IPS-18c (cell line): ENCODE data around the gene SPTAN1.
"Not testable (repeated sequence)": the region's sequence is repeated elsewhere in the genome, so short reads cannot be mapped to it uniquely, and the experiment has no call there.

Source experiments
- H3K4me3 ChIP-seq: 2 replicates; pipeline ENCODE4 v1.7.0; 2013; ENCODE audit warnings: low read depth, mild to moderate bottlenecking, low read length, moderate library complexity; ENCODE audit not compliant: insufficient read depth
- H3K9me3 ChIP-seq: one replicate; pipeline ENCODE4 v1.6.1; 2013; ENCODE audit warnings: mild to moderate bottlenecking, low read length, moderate library complexity; ENCODE audit not compliant: control insufficient read depth, insufficient read depth

SPTAN1 gene

DNA sequence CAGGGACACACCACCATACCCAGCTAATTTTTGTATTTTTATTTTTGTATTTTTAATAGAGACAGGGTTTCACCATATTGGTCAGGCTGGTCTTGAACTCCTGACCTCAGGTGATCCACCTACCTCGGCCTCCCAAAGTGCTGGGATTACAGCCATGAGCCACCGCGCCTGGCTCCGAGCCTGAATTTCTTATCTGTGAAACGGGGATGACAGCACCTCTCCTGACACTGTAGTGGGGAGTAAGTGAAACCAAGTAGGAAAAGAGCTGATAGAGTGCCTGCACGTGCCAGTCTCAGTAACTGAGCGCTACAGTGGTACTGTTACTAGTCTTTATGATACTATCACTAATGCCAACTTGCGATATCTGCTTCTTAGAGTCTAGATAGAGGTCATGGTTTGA is 32.8 kb downstream of the SPTAN1 start:
- H3K9me3 ChIP-seq, H3K4me3 ChIP-seq: not testable (repeated sequence)

DNA sequence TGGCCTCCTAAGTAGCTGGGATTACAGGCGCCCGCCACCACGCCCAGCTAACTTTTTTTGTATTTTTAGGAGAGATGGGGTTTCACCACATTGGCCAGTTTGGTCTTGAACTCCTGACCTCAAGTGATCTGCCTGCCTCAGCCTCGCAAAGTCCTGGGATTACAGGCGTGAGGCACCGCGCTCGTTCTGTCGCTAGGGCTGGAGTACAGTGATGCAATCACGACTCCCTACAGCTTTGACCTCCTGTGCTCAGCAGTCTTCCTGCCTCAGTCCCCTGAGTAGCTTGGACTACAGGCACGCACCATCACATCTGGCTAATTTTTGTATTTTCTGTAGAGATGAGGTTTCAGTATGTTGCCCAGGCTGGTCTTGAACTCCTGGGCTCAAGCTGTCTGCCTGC is 34.5 kb downstream of the SPTAN1 start:
- H3K4me3 ChIP-seq, H3K9me3 ChIP-seq: not testable (repeated sequence)

DNA sequence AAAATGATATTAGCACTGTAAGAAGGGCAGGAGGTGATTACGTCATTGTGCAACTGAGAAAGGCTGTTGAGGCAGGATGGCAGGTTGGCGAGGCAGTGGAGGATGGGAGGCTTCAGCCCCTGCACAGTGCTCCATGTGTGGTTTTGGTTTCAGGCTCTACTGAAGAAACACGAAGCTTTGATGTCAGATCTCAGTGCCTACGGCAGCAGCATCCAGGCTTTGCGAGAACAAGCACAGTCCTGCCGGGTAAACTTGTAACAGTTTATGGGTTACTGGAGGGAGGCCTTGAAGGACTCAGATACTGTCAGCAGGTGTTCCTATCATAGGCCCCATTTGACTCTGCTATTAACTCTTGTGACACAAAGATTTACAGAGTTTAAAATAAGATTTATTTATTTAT is 35.1 kb downstream of the SPTAN1 start:
- Histone ChIP-seq H3K9me3 (no peaks in the 10 kb centered on the region), H3K4me3 (no peak overlapping the region)

DNA sequence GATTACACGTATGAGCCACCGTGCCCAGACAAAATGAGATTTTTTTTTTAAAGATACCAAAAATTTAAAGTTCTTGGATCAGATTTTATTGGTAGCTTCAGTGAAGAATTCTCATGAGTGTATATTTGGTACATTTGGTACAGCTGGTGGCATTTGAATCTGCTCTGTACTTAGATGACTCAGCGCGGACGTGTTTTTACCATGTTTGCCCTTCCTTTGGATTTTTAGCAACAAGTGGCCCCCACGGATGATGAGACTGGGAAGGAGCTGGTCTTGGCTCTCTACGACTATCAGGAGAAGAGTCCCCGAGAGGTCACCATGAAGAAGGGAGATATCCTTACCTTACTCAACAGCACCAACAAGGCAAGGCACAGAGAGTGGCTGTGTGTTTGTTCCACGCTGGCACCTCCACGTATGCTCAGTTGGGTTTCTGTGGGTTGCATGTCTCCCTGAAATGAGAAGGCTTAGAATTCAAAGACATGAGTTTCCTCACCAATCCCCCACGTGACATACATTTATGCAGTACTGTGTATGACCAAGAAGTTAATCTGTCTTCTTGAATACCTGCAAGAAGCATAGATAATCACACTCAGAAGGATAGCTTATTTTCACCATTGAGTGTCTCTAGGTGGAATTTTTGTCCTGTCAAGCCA is 36.3 kb downstream of the SPTAN1 start:
- no peak overlapping the region for H3K4me3 ChIP-seq
- H3K9me3 ChIP-seq, result no peaks in the 10 kb centered on the region

DNA sequence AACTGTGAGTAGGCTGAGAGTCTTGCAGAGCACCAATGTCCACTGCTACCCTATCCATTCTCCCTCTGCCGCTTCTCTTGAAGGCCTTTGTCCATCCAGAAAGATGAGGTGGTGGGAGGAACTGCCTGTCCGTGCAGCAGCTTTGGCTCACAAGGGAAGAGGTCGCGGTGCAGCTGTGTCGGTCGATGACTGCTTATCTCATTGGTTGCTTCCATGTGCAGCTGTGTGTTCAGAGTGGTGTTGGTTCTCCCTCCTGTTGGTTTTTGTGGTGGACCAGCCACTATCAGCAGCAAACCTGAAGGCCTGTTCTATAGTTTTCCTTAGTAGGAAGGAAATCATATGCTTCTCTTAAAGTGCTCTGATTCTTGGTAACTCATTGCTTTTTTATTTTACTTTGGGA is 40.7 kb downstream of the SPTAN1 start:
- H3K4me3 ChIP-seq, result no peak overlapping the region
- H3K9me3 ChIP-seq, result no peaks in the 10 kb centered on the region

DNA sequence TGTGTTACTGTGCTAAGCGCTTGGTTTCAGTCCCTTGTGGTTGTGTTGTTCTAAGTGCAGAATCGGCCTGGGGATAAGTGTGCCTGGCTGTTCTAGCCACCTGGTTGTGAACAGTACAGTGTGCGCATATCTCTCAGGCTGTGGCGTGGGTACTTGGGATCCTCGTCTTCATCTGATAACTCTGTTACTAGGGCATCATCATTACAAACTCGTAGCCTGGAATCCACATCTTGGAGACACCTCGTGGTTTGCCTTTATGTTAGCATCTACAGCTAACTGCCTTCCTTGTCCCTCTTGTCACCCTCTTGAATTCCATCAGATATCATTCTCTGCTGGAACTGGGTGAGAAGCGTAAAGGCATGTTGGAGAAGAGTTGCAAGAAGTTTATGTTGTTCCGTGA is 41.5 kb downstream of the SPTAN1 start:
- Histone ChIP-seq H3K9me3 (no peaks in the 10 kb centered on the region), H3K4me3 (no peak overlapping the region)

DNA sequence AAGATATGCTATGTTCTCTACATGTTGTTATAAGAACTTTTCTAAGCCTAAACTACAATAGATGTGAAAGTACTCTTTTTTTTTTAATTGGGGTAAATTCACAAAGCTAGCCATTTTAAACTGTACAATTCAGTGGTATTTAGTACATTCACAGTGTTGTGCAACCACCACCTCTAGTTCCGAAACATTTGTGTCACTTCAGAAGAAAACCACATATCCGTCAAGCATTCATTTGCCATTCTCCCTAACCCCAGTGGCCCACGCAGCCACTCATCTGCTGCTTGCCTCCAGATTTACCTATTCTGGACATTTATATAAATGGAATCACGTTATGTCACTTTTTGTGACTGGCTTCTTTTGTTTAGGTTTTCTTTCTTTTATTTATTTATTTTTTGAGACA is 43.1 kb downstream of the SPTAN1 start:
- no peak overlapping the region for H3K4me3 ChIP-seq

DNA sequence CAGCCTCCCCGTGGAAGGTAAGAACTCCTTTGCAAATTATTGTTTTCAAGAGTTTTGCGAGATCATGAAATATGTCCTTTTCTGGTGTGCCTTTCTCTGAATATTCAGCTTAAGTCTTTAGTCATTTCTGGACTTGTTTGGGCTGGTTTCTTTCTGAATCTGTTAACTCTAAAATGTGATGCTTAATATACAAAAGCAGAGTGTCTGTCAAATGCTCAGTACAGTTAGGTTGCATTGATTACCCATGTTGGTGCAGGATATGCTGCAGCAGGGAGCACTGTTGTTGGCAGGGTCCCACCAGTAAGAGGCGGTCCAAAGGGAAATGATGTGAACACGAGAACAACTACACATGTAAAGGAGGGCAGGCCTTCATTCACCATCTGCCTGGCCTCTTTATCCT is 47.7 kb downstream of the SPTAN1 start:
- Histone ChIP-seq H3K4me3 (no peak overlapping the region), H3K9me3 (no peaks in the 10 kb centered on the region)

More for the DNA sequence above, 43.1 kb downstream of the SPTAN1 start:
- no peaks in the 10 kb centered on the region for H3K9me3 ChIP-seq

DNA sequence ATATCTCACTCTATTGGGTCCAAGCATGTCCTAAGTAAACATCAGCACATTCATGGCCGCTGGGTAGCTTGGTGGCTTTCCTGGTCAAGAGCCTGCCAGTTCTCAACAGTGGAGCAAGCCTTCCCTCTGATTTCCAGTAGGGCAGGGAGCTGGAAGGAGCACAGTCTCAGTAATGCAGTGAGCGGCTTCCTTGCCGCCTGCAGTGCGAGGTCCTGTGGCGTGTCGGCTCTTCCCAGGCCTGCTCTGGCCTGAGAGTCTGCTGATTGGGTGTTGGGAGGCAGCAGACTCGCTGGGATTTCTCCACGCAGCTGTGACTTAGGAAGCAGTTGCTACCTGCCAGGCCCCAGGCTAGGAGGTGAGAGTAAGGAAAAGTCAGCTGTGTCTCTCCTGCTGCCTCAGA is 51.3 kb downstream of the SPTAN1 start:
- Histone ChIP-seq H3K4me3 (no peak overlapping the region), H3K9me3 (no peaks in the 10 kb centered on the region)

DNA sequence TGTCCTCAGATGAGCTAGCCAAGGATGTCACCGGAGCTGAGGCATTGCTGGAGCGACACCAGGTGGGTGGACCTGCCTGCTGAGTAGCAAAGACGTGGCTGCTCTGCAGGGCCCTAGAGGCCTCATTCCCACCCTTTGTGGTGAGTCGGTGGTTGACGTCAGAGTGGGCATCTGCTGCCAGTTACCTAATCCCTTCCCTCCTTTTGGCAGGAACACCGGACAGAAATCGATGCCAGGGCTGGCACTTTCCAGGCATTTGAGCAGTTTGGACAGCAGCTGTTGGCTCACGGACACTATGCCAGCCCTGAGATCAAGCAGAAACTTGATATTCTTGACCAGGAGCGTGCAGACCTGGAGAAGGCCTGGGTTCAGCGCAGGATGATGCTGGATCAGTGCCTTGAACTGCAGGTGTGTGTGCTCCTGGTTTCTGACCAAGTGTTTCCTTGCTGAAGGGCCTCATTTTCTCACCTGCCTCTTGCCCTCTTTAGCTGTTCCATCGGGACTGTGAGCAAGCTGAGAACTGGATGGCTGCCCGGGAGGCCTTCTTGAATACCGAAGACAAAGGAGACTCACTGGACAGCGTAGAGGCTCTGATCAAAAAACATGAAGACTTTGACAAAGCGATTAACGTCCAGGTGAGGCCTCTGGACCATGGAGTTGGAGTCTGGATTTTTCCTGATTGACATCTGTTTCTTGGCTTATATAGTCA is 55.4 kb downstream of the SPTAN1 start:
- Histone ChIP-seq H3K9me3 (no peaks in the 10 kb centered on the region), H3K4me3 (no peak overlapping the region)

DNA sequence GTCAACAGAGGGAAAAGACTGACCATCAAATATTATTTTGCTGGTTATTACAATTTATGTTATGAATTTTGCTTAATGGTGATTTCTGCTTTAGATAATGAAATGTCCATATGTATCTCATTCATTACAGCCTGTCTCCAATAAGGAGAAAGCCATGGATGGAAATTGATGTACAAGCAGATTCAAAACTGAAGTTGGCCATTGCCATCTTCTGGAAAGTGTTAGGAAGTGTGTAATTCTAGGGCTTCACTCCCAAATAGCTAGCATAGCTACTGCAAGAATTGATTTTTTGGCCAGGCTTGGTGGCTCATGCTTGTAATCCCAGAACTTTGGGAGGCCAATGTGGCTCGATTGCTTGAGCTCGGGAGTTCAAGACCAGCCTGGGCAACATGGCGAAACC is 58.5 kb downstream of the SPTAN1 start:
- no peak overlapping the region for H3K4me3 ChIP-seq
- no peaks in the 10 kb centered on the region for H3K9me3 ChIP-seq

DNA sequence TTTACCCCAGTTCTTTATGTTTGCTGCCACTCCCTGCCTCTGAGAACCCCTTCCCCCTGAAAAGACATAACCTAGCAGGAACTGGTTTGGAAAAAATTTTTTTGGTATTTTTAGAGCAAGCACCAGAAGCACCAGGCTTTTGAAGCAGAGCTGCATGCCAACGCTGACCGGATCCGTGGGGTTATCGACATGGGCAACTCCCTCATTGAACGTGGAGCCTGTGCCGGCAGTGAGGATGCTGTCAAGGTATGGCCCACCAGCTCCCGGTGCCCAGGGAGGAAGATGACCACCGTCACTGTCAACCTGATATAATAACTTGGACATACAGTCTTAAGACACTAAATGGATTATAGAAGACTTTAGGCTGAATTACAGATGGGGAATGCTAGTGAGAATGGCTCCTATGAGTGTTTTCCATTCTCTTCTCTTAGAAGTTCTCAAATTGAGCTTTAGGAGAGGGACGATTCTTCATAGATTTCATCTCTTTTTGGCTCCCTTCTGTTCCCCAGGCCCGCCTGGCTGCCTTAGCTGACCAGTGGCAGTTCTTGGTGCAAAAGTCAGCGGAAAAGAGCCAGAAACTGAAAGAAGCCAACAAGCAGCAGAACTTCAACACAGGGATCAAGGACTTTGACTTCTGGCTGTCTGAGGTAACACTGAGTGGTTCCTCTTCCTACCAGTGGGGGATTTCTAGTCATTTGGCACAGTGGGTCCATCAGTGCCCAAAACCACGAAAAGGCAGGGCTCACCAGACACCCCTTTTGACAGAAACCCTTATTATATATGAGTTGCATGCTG is 59.4 kb downstream of the SPTAN1 start:
- H3K9me3 ChIP-seq, result no peaks in the 10 kb centered on the region
- no peak overlapping the region for H3K4me3 ChIP-seq

DNA sequence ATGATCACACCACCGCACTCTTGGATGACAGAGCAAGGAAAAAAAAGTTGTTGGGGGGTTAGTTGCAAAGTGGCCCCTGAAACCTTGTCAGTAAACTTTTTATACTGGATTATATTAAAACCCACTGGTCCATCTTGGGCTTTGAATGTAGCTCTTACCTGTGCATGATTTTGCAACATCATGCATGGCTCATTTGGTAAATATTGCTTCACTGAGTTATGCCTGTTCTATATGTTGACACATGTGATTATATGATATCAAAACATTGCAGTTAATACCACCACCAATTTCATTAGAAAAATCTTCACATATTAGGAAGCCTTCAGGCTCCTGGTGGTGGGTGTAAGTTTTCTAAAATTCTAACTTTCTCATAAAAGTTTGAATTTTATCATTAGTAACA is 62.3 kb downstream of the SPTAN1 start:
- Histone ChIP-seq H3K4me3 (no peak overlapping the region), H3K9me3 (no peaks in the 10 kb centered on the region)

DNA sequence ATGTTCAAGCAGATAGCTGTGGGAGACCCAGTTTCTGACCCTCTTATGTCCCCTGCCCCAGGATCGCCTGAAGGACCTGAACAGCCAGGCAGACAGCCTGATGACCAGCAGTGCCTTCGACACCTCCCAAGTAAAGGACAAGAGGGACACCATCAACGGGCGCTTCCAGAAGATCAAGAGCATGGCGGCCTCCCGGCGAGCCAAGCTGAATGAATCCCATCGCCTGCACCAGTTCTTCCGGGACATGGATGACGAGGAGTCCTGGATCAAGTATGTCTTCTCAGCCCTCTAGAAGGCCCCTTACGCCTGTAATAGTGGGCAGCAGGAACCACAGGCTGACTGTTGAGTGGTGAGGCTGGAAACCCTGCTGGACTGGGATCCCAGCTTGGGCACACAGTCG is 63.2 kb downstream of the SPTAN1 start:
- no peak overlapping the region for H3K4me3 ChIP-seq
- no peaks in the 10 kb centered on the region for H3K9me3 ChIP-seq

DNA sequence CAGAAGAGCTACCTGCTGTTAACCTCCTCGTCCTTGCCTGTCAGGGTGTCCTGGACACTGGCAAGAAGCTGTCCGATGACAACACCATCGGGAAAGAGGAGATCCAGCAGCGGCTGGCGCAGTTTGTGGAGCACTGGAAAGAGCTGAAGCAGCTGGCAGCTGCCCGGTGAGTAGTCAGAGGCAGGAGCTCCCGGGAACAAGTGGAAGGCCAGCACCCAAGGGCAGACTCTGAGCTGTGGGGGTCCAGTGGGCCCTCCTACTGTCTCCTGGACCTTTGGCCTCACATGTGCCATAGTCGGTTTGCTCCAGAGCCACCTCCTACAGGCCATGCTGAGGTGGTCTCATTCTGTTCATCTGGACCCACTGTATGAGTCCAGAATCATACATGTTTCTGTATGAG is 65.6 kb downstream of the SPTAN1 start:
- Histone ChIP-seq H3K4me3 (no peak overlapping the region), H3K9me3 (no peaks in the 10 kb centered on the region)

DNA sequence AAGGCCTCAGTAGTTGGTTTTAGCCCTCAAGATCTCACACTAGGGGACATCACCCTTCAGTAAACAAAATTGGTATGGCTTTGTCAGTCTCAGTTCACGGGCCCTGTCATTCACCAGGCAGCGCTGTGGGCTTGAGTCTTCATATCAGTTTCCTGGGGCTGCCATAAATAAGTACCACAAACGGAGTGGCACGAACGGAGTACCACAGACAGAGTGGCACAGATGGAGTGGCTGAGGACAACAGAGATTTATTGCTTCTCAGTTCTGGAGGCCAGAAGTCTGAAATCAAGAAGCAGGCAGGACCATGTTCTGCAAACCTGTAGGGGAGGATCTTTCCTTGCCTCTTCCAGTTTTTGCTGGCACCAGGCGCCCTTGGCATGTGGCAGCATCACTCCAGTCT is 66.7 kb downstream of the SPTAN1 start:
- Histone ChIP-seq H3K9me3 (no peaks in the 10 kb centered on the region), H3K4me3 (no peak overlapping the region)

DNA sequence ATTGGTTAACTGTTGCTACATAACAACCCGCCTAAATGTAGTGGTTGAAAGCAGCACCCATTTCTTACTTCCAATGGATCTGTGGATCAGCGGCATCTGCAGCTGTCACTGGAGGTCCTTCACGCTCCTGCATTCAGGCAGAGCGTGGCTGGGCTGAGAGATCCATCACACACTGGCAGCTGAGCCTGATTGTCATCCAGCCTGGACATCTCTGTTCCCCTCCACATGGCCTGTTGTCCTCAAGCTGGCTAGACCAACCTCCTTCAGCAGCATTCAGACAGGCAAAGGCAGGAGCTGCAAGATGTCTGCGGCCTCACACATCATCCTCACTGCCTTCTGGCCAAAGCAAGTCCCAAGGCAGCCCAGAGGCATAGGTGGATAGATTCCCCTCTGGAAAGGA is 67.4 kb downstream of the SPTAN1 start:
- H3K4me3 ChIP-seq, result no peak overlapping the region
- H3K9me3 ChIP-seq, result no peaks in the 10 kb centered on the region

DNA sequence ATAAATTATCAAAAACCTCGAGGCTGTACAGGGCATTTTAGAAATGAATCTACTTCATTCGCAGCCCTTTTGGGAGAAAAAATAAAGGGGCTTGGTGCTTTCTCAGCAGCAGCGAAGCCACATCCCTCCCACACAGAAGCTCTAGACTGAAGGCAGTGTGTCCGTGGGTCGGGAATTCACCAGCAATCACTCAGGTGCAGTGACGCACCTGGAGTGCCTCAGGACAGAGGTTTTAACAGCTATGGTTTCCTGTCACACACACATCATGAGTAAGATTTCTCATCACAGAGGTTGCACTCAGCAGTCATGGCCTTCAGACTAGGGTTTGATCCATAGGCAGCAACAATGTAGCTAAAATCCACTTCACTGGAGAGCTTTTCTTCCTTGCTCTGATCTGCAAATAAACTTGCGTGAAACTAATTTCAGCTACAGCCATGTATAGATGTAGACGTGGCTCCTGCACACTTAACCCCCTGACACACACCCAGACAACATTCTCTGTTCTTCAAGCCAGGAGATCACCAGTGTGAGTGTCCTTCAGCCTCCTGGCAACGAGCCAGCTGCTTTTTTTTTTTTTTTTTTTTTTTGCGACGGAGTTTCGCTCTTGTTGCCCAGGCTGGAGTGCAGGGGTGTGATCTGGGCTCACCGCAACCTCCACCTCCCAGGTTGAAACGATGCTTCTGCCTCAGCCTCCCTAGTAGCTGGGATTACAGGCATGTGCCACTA is 69.5 kb downstream of the SPTAN1 start:
- Histone ChIP-seq H3K4me3 (no peak overlapping the region), H3K9me3 (no peaks in the 10 kb centered on the region)
